WTC11 (cell line): ENCODE measurements around the gene RPL26. TPM values are rescaled to one million over a fixed set of nuclear protein-coding genes. Genes with fewer than 3 reads are reported as not detected.

Experiments
- ATAC-seq: fragments of 200-7000 bp; cut with Tn5 transposase; 2 replicates; pipeline ENCODE4 v1.10.0; 2021; ENCODE audit warnings: mild to moderate bottlenecking, moderate library complexity
- CTCF ChIA-PET: fragments of 300-600 bp; sonication (Branson Sonifier 250); formaldehyde crosslinking; loops from one replicate; lab custom pipeline; 2021; ENCODE audit warnings: antibody characterized with exemption; lab: Charles Lee
- POLR2A ChIA-PET: fragments of 350-600 bp; sonication (Branson Sonifier 250); formaldehyde crosslinking; loops from one replicate; lab custom pipeline; 2021; ENCODE audit warnings: antibody characterized with exemption; lab: Charles Lee
- DNase-seq: peaks from one replicate; pipeline ENCODE4 v3.0.0; 2021; ENCODE audit warnings: low spot score
- H3K27ac Mint-ChIP-seq: 2 replicates; pipeline ENCODE4 v1.8.0; 2021; ENCODE audit warnings: mixed read lengths
- H3K27me3 Mint-ChIP-seq: 2 replicates; pipeline ENCODE4 v1.8.0; 2021; ENCODE audit warnings: low read depth, mild to moderate bottlenecking, moderate library complexity, mixed read lengths
- H3K36me3 Mint-ChIP-seq: 2 replicates; pipeline ENCODE4 v1.8.0; 2021; ENCODE audit warnings: mixed read lengths
- H3K4me1 Mint-ChIP-seq: 2 replicates; pipeline ENCODE4 v1.8.0; 2022; ENCODE audit warnings: mixed read lengths
- H3K4me3 Mint-ChIP-seq: 2 replicates; pipeline ENCODE4 v1.8.0; 2021; ENCODE audit warnings: mild to moderate bottlenecking, moderate library complexity, mixed read lengths
- H3K9me3 Mint-ChIP-seq: 2 replicates; pipeline ENCODE4 v1.8.0; 2021; ENCODE audit warnings: mixed read lengths
- CBFB ChIP-seq: sonication (generic); formaldehyde crosslinking; IDR thresholded peaks from 2 replicates; pipeline ENCODE4 v1.8.1; 2022; ENCODE audit warnings: mild to moderate bottlenecking, low read depth, missing genetic modification reagents
- ELF4 ChIP-seq: sonication (generic); formaldehyde crosslinking; IDR thresholded peaks from 2 replicates; pipeline ENCODE4 v1.8.1; 2022; ENCODE audit warnings: low read depth, mild to moderate bottlenecking, moderate library complexity, missing genetic modification reagents
- EMX1 ChIP-seq: fragments of 250-450 bp; sonication (Bioruptor Pico); IDR thresholded peaks from 2 replicates; pipeline ENCODE4 v1.8.0; 2021; ENCODE audit warnings: mild to moderate bottlenecking
- FOXP1 ChIP-seq: sonication (generic); formaldehyde crosslinking; IDR thresholded peaks from 2 replicates; pipeline ENCODE4 v1.8.0; 2022; ENCODE audit warnings: missing genetic modification reagents, mild to moderate bottlenecking, moderate library complexity, borderline replicate concordance
- HMGA2 ChIP-seq: fragments of 250-450 bp; sonication (Bioruptor Pico); IDR thresholded peaks from 2 replicates; pipeline ENCODE4 v1.4.0; 2021; ENCODE audit warnings: mild to moderate bottlenecking, moderate library complexity
- JUN ChIP-seq: sonication (generic); formaldehyde crosslinking; IDR thresholded peaks from 2 replicates; pipeline ENCODE4 v1.8.0; 2023; ENCODE audit warnings: mild to moderate bottlenecking, missing genetic modification reagents
- NR2C2 ChIP-seq: sonication (generic); formaldehyde crosslinking; IDR thresholded peaks from 2 replicates; pipeline ENCODE4 v1.8.0; 2022; ENCODE audit warnings: mild to moderate bottlenecking, missing genetic modification reagents
- OVOL2 ChIP-seq: fragments of 250-450 bp; sonication (Bioruptor Pico); IDR thresholded peaks from 2 replicates; pipeline ENCODE4 v1.9.0; 2021; ENCODE audit warnings: mild to moderate bottlenecking, borderline replicate concordance
- TEAD4 ChIP-seq: sonication (generic); formaldehyde crosslinking; IDR thresholded peaks from 2 replicates; pipeline ENCODE4 v1.8.0; 2022; ENCODE audit warnings: mild to moderate bottlenecking, missing genetic modification reagents
- TP53 ChIP-seq: sonication (generic); formaldehyde crosslinking; IDR thresholded peaks from 2 replicates; pipeline ENCODE4 v1.8.1; 2023; ENCODE audit warnings: mild to moderate bottlenecking, missing genetic modification reagents
- ZBTB21 ChIP-seq: sonication (generic); formaldehyde crosslinking; IDR thresholded peaks from 2 replicates; pipeline ENCODE4 v1.8.1; 2023; ENCODE audit warnings: mild to moderate bottlenecking, missing genetic modification reagents, borderline replicate concordance
- ZNF121 ChIP-seq: sonication (generic); formaldehyde crosslinking; IDR thresholded peaks from 2 replicates; pipeline ENCODE4 v1.8.0; 2023; ENCODE audit warnings: missing genetic modification reagents
- ZNF416 ChIP-seq: fragments of 250-450 bp; sonication (Bioruptor Pico); IDR thresholded peaks from 2 replicates; pipeline ENCODE4 v1.9.0; 2021; ENCODE audit warnings: mild to moderate bottlenecking, inconsistent platforms
- ZNF423 ChIP-seq: fragments of 250-450 bp; sonication (Bioruptor Pico); IDR thresholded peaks from 2 replicates; pipeline ENCODE4 v2.1.2; 2022; ENCODE audit warnings: mild to moderate bottlenecking, moderate library complexity
- total RNA-seq: library from RNA; stranded (reverse); gene quantifications from 3 replicates; pipeline ENCODE4 v1.2.3, GENCODE V29; 2021
- TF ChIP-seq, protein P1 (sequence below): sonication (generic); formaldehyde crosslinking; IDR thresholded peaks from 2 replicates; pipeline ENCODE4 v1.8.1; 2022; ENCODE audit warnings: mild to moderate bottlenecking, moderate library complexity, missing genetic modification reagents
- TF ChIP-seq, protein P2 (sequence below): fragments of 250-450 bp; sonication (Bioruptor Pico); IDR thresholded peaks from 2 replicates; pipeline ENCODE4 v1.8.0; 2021; ENCODE audit warnings: mild to moderate bottlenecking
- TF ChIP-seq, protein P3 (sequence below): sonication (generic); formaldehyde crosslinking; IDR thresholded peaks from 2 replicates; pipeline ENCODE4 v1.8.0; 2022; ENCODE audit warnings: mild to moderate bottlenecking, missing genetic modification reagents
- TF ChIP-seq, protein P4 (sequence below): sonication (generic); formaldehyde crosslinking; conservative IDR thresholded peaks from 2 replicates; pipeline ENCODE4 v1.8.1; 2022; ENCODE audit warnings: mild to moderate bottlenecking, missing genetic modification reagents
- TF ChIP-seq, protein P5 (sequence below): fragments of 200-600 bp; IDR thresholded peaks from 2 replicates; pipeline ENCODE4 v1.8.0; 2022; ENCODE audit warnings: antibody characterized with exemption
- TF ChIP-seq, protein P6 (sequence below): sonication (generic); formaldehyde crosslinking; IDR thresholded peaks from 2 replicates; pipeline ENCODE4 v1.8.1; 2022; ENCODE audit warnings: mild to moderate bottlenecking, missing genetic modification reagents, moderate library complexity, borderline replicate concordance
- TF ChIP-seq, protein P7 (sequence below): fragments of 250-450 bp; sonication (Bioruptor Pico); IDR thresholded peaks from 2 replicates; pipeline ENCODE4 v2.1.2; 2022; ENCODE audit warnings: mild to moderate bottlenecking, moderate library complexity
- TF ChIP-seq, protein P8 (sequence below): fragments of 250-450 bp; sonication (Bioruptor Pico); IDR thresholded peaks from 2 replicates; pipeline ENCODE4 v1.9.0; 2021; ENCODE audit warnings: moderate library complexity, mild to moderate bottlenecking, inconsistent platforms, borderline replicate concordance
- TF ChIP-seq, protein P9 (sequence below): sonication (generic); formaldehyde crosslinking; IDR thresholded peaks from 2 replicates; pipeline ENCODE4 v1.8.1; 2022; ENCODE audit warnings: low read depth, mild to moderate bottlenecking, moderate library complexity, missing genetic modification reagents, borderline replicate concordance

RPL26 gene
- total RNA-seq, 1 experiment from 2014 or later, result 1,825 TPM

DNA sequence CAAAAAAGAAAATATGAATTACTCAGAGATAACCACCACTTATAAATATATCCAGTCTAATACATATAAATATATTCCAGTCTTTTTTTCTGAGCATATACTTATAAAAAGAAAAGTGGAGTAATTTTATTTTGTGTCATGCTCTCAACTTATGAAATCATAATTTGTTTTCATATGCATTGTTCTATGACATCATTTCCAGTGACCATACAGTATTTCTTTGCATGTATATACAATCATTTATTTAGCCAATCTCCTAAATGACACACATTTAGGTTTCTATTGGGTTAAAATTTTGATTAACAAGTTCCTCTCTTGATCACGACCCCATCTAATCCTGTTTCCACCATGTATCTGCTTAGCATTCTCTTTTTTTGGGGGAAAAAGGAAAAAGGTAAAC is 36.3 kb upstream of the RPL26 start (continued):
- TF ChIP-seq, protein P1, sequence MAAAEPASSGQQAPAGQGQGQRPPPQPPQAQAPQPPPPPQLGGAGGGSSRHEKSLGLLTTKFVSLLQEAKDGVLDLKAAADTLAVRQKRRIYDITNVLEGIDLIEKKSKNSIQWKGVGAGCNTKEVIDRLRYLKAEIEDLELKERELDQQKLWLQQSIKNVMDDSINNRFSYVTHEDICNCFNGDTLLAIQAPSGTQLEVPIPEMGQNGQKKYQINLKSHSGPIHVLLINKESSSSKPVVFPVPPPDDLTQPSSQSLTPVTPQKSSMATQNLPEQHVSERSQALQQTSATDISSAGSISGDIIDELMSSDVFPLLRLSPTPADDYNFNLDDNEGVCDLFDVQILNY, result no peak
- no peak for TF ChIP-seq FOXP1
- TF ChIP-seq, protein P2, sequence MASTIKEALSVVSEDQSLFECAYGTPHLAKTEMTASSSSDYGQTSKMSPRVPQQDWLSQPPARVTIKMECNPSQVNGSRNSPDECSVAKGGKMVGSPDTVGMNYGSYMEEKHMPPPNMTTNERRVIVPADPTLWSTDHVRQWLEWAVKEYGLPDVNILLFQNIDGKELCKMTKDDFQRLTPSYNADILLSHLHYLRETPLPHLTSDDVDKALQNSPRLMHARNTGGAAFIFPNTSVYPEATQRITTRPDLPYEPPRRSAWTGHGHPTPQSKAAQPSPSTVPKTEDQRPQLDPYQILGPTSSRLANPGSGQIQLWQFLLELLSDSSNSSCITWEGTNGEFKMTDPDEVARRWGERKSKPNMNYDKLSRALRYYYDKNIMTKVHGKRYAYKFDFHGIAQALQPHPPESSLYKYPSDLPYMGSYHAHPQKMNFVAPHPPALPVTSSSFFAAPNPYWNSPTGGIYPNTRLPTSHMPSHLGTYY, result no peak
- TF ChIP-seq ZNF416, result no peak
- TF ChIP-seq HMGA2 (CRISPR knock-in tag), result no peak

DNA sequence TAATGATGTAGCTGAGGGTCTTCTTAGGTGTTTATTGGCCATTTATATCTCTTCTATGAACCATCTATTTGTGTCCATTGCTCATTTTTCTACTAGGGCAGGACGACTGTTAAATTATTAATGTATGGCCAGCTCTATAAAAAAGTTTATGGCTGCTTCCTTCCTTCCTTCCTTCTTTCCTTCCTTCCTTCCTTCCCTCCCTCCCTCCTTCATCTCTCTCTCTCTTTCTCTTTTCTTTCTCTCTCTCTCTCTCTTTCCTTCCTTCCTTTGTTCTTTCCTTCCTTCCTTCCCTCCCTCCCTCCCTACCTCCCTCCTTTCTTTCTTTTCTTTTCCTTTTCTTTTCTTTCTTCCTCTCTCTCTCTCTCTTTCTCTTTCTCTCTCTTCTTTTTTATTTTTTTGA is 35.5 kb upstream of the RPL26 start:
- no peak for DNase-seq
- TF ChIP-seq EMX1 (CRISPR knock-in tag) (no peak), CBFB (CRISPR knock-in tag) (no peak), ELF4 (CRISPR knock-in tag) (no peak), TP53 (CRISPR knock-in tag) (no peak), NR2C2 (CRISPR knock-in tag) (no peak), OVOL2 (CRISPR knock-in tag) (no peak), ZNF423 (CRISPR knock-in tag) (no peak), JUN (CRISPR knock-in tag) (no peak), ZNF121 (no peak), TEAD4 (CRISPR knock-in tag) (no peak), ZBTB21 (no peak)
- TF ChIP-seq, protein P3, sequence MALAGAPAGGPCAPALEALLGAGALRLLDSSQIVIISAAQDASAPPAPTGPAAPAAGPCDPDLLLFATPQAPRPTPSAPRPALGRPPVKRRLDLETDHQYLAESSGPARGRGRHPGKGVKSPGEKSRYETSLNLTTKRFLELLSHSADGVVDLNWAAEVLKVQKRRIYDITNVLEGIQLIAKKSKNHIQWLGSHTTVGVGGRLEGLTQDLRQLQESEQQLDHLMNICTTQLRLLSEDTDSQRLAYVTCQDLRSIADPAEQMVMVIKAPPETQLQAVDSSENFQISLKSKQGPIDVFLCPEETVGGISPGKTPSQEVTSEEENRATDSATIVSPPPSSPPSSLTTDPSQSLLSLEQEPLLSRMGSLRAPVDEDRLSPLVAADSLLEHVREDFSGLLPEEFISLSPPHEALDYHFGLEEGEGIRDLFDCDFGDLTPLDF (CRISPR knock-in tag), result no peak
- TF ChIP-seq, protein P4, sequence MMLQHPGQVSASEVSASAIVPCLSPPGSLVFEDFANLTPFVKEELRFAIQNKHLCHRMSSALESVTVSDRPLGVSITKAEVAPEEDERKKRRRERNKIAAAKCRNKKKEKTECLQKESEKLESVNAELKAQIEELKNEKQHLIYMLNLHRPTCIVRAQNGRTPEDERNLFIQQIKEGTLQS, result no peak
- TF ChIP-seq, protein P5, sequence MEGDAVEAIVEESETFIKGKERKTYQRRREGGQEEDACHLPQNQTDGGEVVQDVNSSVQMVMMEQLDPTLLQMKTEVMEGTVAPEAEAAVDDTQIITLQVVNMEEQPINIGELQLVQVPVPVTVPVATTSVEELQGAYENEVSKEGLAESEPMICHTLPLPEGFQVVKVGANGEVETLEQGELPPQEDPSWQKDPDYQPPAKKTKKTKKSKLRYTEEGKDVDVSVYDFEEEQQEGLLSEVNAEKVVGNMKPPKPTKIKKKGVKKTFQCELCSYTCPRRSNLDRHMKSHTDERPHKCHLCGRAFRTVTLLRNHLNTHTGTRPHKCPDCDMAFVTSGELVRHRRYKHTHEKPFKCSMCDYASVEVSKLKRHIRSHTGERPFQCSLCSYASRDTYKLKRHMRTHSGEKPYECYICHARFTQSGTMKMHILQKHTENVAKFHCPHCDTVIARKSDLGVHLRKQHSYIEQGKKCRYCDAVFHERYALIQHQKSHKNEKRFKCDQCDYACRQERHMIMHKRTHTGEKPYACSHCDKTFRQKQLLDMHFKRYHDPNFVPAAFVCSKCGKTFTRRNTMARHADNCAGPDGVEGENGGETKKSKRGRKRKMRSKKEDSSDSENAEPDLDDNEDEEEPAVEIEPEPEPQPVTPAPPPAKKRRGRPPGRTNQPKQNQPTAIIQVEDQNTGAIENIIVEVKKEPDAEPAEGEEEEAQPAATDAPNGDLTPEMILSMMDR, result no peak
- TF ChIP-seq, protein P2, result no peak
- TF ChIP-seq, protein P6, sequence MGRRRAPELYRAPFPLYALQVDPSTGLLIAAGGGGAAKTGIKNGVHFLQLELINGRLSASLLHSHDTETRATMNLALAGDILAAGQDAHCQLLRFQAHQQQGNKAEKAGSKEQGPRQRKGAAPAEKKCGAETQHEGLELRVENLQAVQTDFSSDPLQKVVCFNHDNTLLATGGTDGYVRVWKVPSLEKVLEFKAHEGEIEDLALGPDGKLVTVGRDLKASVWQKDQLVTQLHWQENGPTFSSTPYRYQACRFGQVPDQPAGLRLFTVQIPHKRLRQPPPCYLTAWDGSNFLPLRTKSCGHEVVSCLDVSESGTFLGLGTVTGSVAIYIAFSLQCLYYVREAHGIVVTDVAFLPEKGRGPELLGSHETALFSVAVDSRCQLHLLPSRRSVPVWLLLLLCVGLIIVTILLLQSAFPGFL (CRISPR knock-in tag), result no peak
- TF ChIP-seq, protein P7, sequence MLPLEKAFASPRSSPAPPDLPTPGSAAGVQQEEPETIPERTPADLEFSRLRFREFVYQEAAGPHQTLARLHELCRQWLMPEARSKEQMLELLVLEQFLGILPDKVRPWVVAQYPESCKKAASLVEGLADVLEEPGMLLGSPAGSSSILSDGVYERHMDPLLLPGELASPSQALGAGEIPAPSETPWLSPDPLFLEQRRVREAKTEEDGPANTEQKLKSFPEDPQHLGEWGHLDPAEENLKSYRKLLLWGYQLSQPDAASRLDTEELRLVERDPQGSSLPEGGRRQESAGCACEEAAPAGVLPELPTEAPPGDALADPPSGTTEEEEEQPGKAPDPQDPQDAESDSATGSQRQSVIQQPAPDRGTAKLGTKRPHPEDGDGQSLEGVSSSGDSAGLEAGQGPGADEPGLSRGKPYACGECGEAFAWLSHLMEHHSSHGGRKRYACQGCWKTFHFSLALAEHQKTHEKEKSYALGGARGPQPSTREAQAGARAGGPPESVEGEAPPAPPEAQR, result no peak
- TF ChIP-seq, protein P8, sequence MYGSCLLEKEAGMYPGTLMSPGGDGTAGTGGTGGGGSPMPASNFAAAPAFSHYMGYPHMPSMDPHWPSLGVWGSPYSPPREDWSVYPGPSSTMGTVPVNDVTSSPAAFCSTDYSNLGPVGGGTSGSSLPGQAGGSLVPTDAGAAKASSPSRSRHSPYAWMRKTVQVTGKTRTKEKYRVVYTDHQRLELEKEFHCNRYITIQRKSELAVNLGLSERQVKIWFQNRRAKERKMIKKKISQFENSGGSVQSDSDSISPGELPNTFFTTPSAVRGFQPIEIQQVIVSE, result no peak
- TF ChIP-seq, protein P9, sequence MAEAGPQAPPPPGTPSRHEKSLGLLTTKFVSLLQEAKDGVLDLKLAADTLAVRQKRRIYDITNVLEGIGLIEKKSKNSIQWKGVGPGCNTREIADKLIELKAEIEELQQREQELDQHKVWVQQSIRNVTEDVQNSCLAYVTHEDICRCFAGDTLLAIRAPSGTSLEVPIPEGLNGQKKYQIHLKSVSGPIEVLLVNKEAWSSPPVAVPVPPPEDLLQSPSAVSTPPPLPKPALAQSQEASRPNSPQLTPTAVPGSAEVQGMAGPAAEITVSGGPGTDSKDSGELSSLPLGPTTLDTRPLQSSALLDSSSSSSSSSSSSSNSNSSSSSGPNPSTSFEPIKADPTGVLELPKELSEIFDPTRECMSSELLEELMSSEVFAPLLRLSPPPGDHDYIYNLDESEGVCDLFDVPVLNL (CRISPR knock-in tag), result no peak
- TF ChIP-seq, all 79 proteins: peak for 0
- no peaks in the 10 kb centered on the region for H3K4me1 Mint-ChIP-seq
- no peaks in the 10 kb centered on the region for H3K36me3 Mint-ChIP-seq
- H3K9me3 Mint-ChIP-seq, result no peaks in the 10 kb centered on the region
- peaks cover 20% of the 10 kb centered on the region for H3K27me3 Mint-ChIP-seq
- ATAC-seq, result no peak
- H3K4me3 Mint-ChIP-seq, result no peak overlapping the region
- ChIA-PET POLR2A (no interaction called here), CTCF (interaction anchor here (1.1 to 1.4 kb wide), 2 partner anchors 8 to 11 kb away, joined by 3 read pairs; no protein-coding TSS in a partner anchor)
- H3K27ac Mint-ChIP-seq, result no peak overlapping the region
